HFF-Myc (cell line): ENCODE measurements around the gene ACCSL.

Experiments used
- DNase-seq: peaks from one replicate; pipeline ENCODE4 v3.0.0-alpha.2; 2011; ENCODE audit warnings: low read depth; ENCODE audit errors: extremely low read depth
- H3K4me3 ChIP-seq: replicated peaks from 2 replicates; pipeline ENCODE4 v1.5.1; 2011; ENCODE audit warnings: low read depth, mild to moderate bottlenecking, control low read depth, low read length
- CTCF ChIP-seq: IDR thresholded peaks from 2 replicates; pipeline ENCODE4 v1.5.1; 2012; ENCODE audit warnings: mild to moderate bottlenecking, low read depth, low read length, control low read depth; ENCODE audit errors: missing control alignments

Gene ACCSL

DNA sequence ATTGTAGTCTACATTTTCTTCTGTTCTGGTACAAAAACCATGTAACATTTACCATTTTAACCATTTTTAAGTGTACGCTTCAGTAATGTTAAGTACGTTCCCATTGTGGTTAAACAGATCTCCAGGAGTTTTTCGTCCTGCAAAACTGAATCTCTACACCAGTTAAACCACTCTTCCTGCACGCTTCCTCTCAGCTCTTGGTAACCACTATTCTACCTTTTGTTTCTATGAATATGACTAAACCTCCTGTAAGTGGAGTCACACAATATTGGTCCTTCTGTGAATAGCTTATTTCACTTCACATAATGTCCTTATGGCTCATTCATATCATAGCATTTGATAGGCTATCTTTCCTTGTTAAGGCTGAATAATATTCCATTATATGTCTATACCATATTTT is 40.6 kb downstream of the ACCSL start:
- no peak for TF ChIP-seq CTCF
- H3K4me3 ChIP-seq = no peak overlapping the region

GRCh38 chr11:44088871-44089270 is 41.1 kb downstream of the ACCSL start:
- H3K4me3 ChIP-seq = no peak overlapping the region
- DNase-seq = no peak
- no peak for TF ChIP-seq CTCF

More for the DNA sequence above, 40.6 kb downstream of the ACCSL start:
- no peak for DNase-seq

- H3K4me3 ChIP-seq = no peak overlapping the region
- no peak for DNase-seq
- TF ChIP-seq CTCF = no peak
These were observed 42.8 kb downstream of the ACCSL start for GRCh38 chr11:44090539-44090938.

GRCh38 chr11:44094260-44094868 is 46.6 kb downstream of the ACCSL start:
- peak; percentile 82 for TF ChIP-seq CTCF
- peak; percentile 62 for DNase-seq
- no peak overlapping the region for H3K4me3 ChIP-seq

GRCh38 chr11:44095506-44096359 is 48.0 kb downstream of the ACCSL start, which contains the start of gene EXT2:
Gene EXT2, plus strand, starts transcription at chr11:44095678. Its CDS starts 12,035 bp downstream, at chr11:44107713.
- peak within 1 kb of the TSS; percentile 81 for H3K4me3 ChIP-seq
- DNase-seq = peak; percentile 36
- TF ChIP-seq CTCF = peak; percentile 85

DNA sequence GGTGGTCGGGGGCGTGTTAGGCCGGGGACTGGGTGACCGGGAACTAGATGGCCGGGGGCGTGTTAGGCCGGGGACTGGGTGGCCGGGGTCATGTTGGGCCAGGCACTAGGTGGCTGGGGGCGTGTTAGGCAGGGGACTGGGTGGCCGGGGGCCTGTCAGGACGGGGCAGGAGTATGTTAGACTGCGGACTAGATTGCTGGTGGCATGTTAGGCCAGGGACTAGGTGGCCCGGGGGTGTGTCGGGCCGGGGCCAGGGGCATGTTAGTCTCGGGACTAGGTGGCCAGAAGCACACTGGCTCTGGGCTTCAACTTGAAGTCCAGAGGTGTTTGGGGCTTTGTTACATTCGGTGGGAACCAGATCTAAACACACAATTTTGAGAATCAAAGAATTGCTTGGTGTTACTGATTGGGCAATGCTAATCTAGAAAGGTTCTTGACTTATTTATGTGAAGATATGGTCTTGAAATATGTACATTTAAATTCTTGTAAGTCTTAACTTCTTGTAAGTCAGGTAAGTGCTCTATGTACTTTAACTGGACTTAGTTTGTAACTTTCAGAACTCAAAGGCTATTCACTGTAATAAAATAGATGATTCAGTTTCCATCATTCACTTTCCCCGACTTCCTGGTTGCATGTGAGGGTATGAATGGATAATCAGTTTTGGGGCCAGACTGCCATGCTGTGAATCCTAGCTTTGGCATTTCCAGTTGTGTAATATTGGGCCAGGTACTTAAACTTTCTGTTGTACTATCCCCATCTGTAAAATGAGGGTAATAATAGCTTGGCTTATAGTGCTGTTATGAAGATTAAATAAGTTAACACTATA is 48.8 kb downstream of the ACCSL start:
- DNase-seq = no peak
- no peak for TF ChIP-seq CTCF

More for the DNA sequence above, 48.8 kb downstream of the ACCSL start:
- H3K4me3 ChIP-seq = peak overlapping the region; percentile 81
